H9 (cell line): ENCODE results near the gene CEBPE. TPM values are rescaled to one million over a fixed set of nuclear protein-coding genes. Genes with fewer than 3 reads are reported as not detected.
A peak's percentile ranks its signal among the peaks of the same experiment; 100 is the strongest.

Experiments
- DNase-seq: peaks from one replicate; pipeline ENCODE4 v3.0.0-alpha.2; 2017
- H2AFZ ChIP-seq: one replicate; pipeline ENCODE4 v1.6.1; 2013; ENCODE audit warnings: mild to moderate bottlenecking, low read length, control low read depth, moderate library complexity
- H2AK5ac ChIP-seq: 2 replicates; pipeline ENCODE4 v1.6.1; 2013; ENCODE audit warnings: low read length, control low read depth, mixed read lengths; ENCODE audit not compliant: insufficient read length
- H2BK120ac ChIP-seq: one replicate; pipeline ENCODE4 v1.6.1; 2013; ENCODE audit warnings: low read depth, mild to moderate bottlenecking, low read length, control low read depth, inconsistent platforms; ENCODE audit not compliant: poor library complexity, severe bottlenecking
- H2BK12ac ChIP-seq: 2 replicates; pipeline ENCODE4 v1.6.1; 2013; ENCODE audit warnings: low read length, control low read depth, mixed read lengths, low read depth; ENCODE audit not compliant: insufficient read length
- H2BK15ac ChIP-seq: 2 replicates; pipeline ENCODE4 v1.6.1; 2013; ENCODE audit warnings: low read depth, low read length, control low read depth
- H2BK20ac ChIP-seq: one replicate; pipeline ENCODE4 v1.6.1; 2013; ENCODE audit warnings: low read depth, mild to moderate bottlenecking, low read length, control low read depth, inconsistent platforms; ENCODE audit not compliant: poor library complexity, severe bottlenecking
- H2BK5ac ChIP-seq: 2 replicates; pipeline ENCODE4 v1.6.1; 2013; ENCODE audit warnings: low read length, control low read depth, mixed read lengths; ENCODE audit not compliant: insufficient read length
- H3K14ac ChIP-seq: 2 replicates; pipeline ENCODE4 v1.6.1; 2013; ENCODE audit warnings: low read length, control low read depth; ENCODE audit not compliant: insufficient read depth
- H3K18ac ChIP-seq: 2 replicates; pipeline ENCODE4 v1.6.1; 2013; ENCODE audit warnings: low read depth, mild to moderate bottlenecking, mixed read lengths, low read length, control low read depth; ENCODE audit not compliant: insufficient read length
- H3K23ac ChIP-seq: 2 replicates; pipeline ENCODE4 v1.6.1; 2013; ENCODE audit warnings: low read length, control low read depth, mixed read lengths, low read depth; ENCODE audit not compliant: insufficient read length
- H3K23me2 ChIP-seq: 2 replicates; pipeline ENCODE4 v1.6.1; 2013; ENCODE audit warnings: low read depth, mild to moderate bottlenecking, mixed read lengths, low read length, control low read depth; ENCODE audit not compliant: insufficient read length, poor library complexity, severe bottlenecking
- H3K27ac ChIP-seq: 2 replicates; pipeline ENCODE4 v1.5.1; 2013; ENCODE audit warnings: low read length, control low read depth, mixed read lengths, low read depth; ENCODE audit not compliant: insufficient read length
- H3K27me3 ChIP-seq: 2 replicates; pipeline ENCODE4 v1.6.1; 2013; ENCODE audit warnings: low read length, control low read depth, inconsistent platforms; ENCODE audit not compliant: insufficient read depth
- H3K4ac ChIP-seq: 2 replicates; pipeline ENCODE4 v1.6.1; 2013; ENCODE audit warnings: low read depth, mild to moderate bottlenecking, control low read depth, inconsistent platforms, low read length, moderate library complexity
- H3K4me1 ChIP-seq: 2 replicates; pipeline ENCODE4 v1.6.1; 2013; ENCODE audit warnings: low read length, control low read depth, inconsistent platforms; ENCODE audit not compliant: insufficient read depth
- H3K4me2 ChIP-seq: 2 replicates; pipeline ENCODE4 v1.6.1; 2013; ENCODE audit warnings: low read length, control low read depth, mixed read lengths; ENCODE audit not compliant: insufficient read length, insufficient read depth
- H3K56ac ChIP-seq: 2 replicates; pipeline ENCODE4 v1.6.1; 2013; ENCODE audit warnings: low read depth, mild to moderate bottlenecking, mixed read lengths, low read length, control low read depth; ENCODE audit not compliant: insufficient read length
- H3K79me1 ChIP-seq: 2 replicates; pipeline ENCODE4 v1.6.1; 2013; ENCODE audit warnings: low read depth, mild to moderate bottlenecking, moderate library complexity, low read length, control low read depth, inconsistent platforms; ENCODE audit not compliant: insufficient read depth, poor library complexity, severe bottlenecking
- H3K79me2 ChIP-seq: 2 replicates; pipeline ENCODE4 v1.6.1; 2013; ENCODE audit warnings: low read length, control low read depth, inconsistent platforms; ENCODE audit not compliant: insufficient read depth
- H3K9ac ChIP-seq: 2 replicates; pipeline ENCODE4 v1.6.1; 2013; ENCODE audit warnings: low read length, control low read depth, mixed read lengths; ENCODE audit not compliant: insufficient read length; ENCODE audit errors: extremely low read depth
- H3K9me3 ChIP-seq: one replicate; pipeline ENCODE4 v1.6.1; 2013; ENCODE audit warnings: low read depth, low read length, inconsistent platforms; ENCODE audit not compliant: control insufficient read depth
- H3T11ph ChIP-seq: one replicate; pipeline ENCODE4 v1.6.1; 2013; ENCODE audit warnings: mild to moderate bottlenecking, low read length, control low read depth, inconsistent platforms
- H4K20me1 ChIP-seq: one replicate; pipeline ENCODE4 v1.6.1; 2013; ENCODE audit not compliant: control insufficient read depth, insufficient read length, insufficient read depth
- H4K5ac ChIP-seq: 2 replicates; pipeline ENCODE4 v1.6.1; 2013; ENCODE audit warnings: low read depth, mild to moderate bottlenecking, mixed read lengths, low read length, control low read depth; ENCODE audit not compliant: insufficient read length
- H4K8ac ChIP-seq: replicated peaks from 2 replicates; pipeline ENCODE4 v1.6.1; 2013; ENCODE audit warnings: low read length, control low read depth, mixed read lengths, low read depth; ENCODE audit not compliant: insufficient read length
- H4K91ac ChIP-seq: 2 replicates; pipeline ENCODE4 v1.6.1; 2013; ENCODE audit warnings: low read depth, mild to moderate bottlenecking, moderate library complexity, mixed read lengths, low read length, control low read depth; ENCODE audit not compliant: insufficient read length
- H3K27ac Mint-ChIP-seq, 3 experiments: 2 replicates in 2 of 3; 3 replicates in 1 of 3; pipeline ENCODE4 v1.8.0; 2020 to 2021; ENCODE audit warnings: mixed read lengths in 3 of 3, mild to moderate bottlenecking in 1 of 3, moderate library complexity in 1 of 3
- H3K27me3 Mint-ChIP-seq: 2 replicates; pipeline ENCODE4 v1.8.0; 2021; ENCODE audit warnings: low read depth, mild to moderate bottlenecking, moderate library complexity, mixed read lengths
- H3K36me3 Mint-ChIP-seq, 3 experiments: 2 replicates in 2 of 3; 3 replicates in 1 of 3; pipeline ENCODE4 v1.8.0; 2020 to 2021; ENCODE audit warnings: low read depth in 3 of 3, mixed read lengths in 3 of 3; ENCODE audit not compliant: insufficient read depth in 1 of 3
- H3K4me1 Mint-ChIP-seq, 2 experiments: 2 replicates each; pipeline ENCODE4 v1.8.0; 2020; ENCODE audit warnings: mixed read lengths in 2 of 2
- H3K4me3 Mint-ChIP-seq, 2 experiments: 2 replicates in 1 of 2; 3 replicates in 1 of 2; pipeline ENCODE4 v1.8.0; 2020 to 2021; ENCODE audit warnings: mild to moderate bottlenecking in 2 of 2, mixed read lengths in 2 of 2, moderate library complexity in 1 of 2
- H3K9me3 Mint-ChIP-seq, 2 experiments: 2 replicates in 1 of 2; 3 replicates in 1 of 2; pipeline ENCODE4 v1.8.0; 2020; ENCODE audit warnings: mild to moderate bottlenecking in 2 of 2, mixed read lengths in 2 of 2, moderate library complexity in 1 of 2
- CTCF ChIP-seq: fragments of 200-600 bp; sonication (generic); conservative IDR thresholded peaks from 3 replicates; pipeline ENCODE4 v1.8.0; 2021; ENCODE audit warnings: antibody characterized with exemption, mild to moderate bottlenecking
- WGBS: extraction: QIAGEN DNeasy Blood & Tissue Kit; methylation state at CpG from one replicate; pipeline ENCODE4 v1.1.7; 2013; ENCODE audit warnings: missing lambda C conversion rate, low lambda C conversion rate, mixed read lengths; ENCODE audit not compliant: insufficient read length; ENCODE audit errors: extremely low coverage; 5-methylcytosine and 5-hydroxymethylcytosine counted together
- total RNA-seq: library from RNA; stranded (reverse); gene quantifications from 2 replicates; pipeline ENCODE4 v1.2.1, GENCODE V29; 2021

CEBPE gene
- total RNA-seq, 1 experiment from 2014 or later = not detected

GRCh38 chr14:23095196-23096108, 23.6 kb downstream of the CEBPE start, which contains the start of gene C14orf119:
Gene C14orf119, plus strand, starts transcription at chr14:23095505. Its CDS starts 2,154 bp downstream, at chr14:23097659.
- Mint-ChIP-seq H3K27me3 (no peaks in the 10 kb centered on the region), H3K4me3 (no peak within 1 kb of the TSS), H3K27ac (no peak within 1 kb of the TSS), H3K4me1 (peaks cover 28% of the 10 kb centered on the region in 2 experiments), H3K36me3 (peaks cover 27 to 53% (median 49%) of the 10 kb centered on the region in 3 experiments), H3K9me3 (no peaks in the 10 kb centered on the region)
- H3K27ac ChIP-seq = peak within 1 kb of the TSS; percentile 73
- H3K4ac ChIP-seq = no peak within 1 kb of the TSS; the same call in 1 of the 2 replicates
- no CpG with 5 or more reads among the region's 46 CpGs for WGBS
- peak within 1 kb of the TSS; percentile 52 for H3K56ac ChIP-seq
- H2BK12ac ChIP-seq = peak within 1 kb of the TSS; percentile 77
- no peak within 1 kb of the TSS for H2AK5ac ChIP-seq
- no peaks in the 10 kb centered on the region for H4K20me1 ChIP-seq
- no peak within 1 kb of the TSS for H4K8ac ChIP-seq
- TF ChIP-seq CTCF = no peak
- DNase-seq = peak; percentile 99
- peak within 1 kb of the TSS; percentile 74 for H2BK5ac ChIP-seq
- peaks cover 2% of the 10 kb centered on the region; the same call in 1 of the 2 replicates for H3K4me1 ChIP-seq
- no peak within 1 kb of the TSS for H3K23ac ChIP-seq
- H3K79me2 ChIP-seq = peaks cover 19% of the 10 kb centered on the region
- H4K5ac ChIP-seq = peak within 1 kb of the TSS; percentile 83
- no peaks in the 10 kb centered on the region for H3K9me3 ChIP-seq
- no peak within 1 kb of the TSS for H2BK120ac ChIP-seq
- H3K9ac ChIP-seq = peak within 1 kb of the TSS; percentile 99
- no peaks in the 10 kb centered on the region for H3K27me3 ChIP-seq
- H2BK15ac ChIP-seq = 0 out of 2 replicates have a peak within 1 kb of the TSS, but pooled peaks have one; percentile 68
- no peak within 1 kb of the TSS for H2AFZ ChIP-seq
- H3T11ph ChIP-seq = no peak within 1 kb of the TSS
- H3K79me1 ChIP-seq = peaks cover 5% of the 10 kb centered on the region
- peaks cover 6% of the 10 kb centered on the region for H3K23me2 ChIP-seq
- no peak within 1 kb of the TSS for H2BK20ac ChIP-seq
- H3K18ac ChIP-seq = peak within 1 kb of the TSS; percentile 99
- H4K91ac ChIP-seq = no peak within 1 kb of the TSS
- peak within 1 kb of the TSS; percentile 97 for H3K14ac ChIP-seq
- peak within 1 kb of the TSS; percentile 93 for H3K4me2 ChIP-seq
